Nephron progenitor cell (in vitro differentiated cells): ENCODE data around the gene USP43.
"Not testable (repeated sequence)": the region's sequence is repeated elsewhere in the genome, so short reads cannot be mapped to it uniquely, and the experiment has no call there.

Experiments
- DNase-seq: peaks from one replicate; pipeline ENCODE4 v3.0.0; 2021
- H3K27ac Mint-ChIP-seq: 2 replicates; pipeline ENCODE4 v1.8.0; 2021; ENCODE audit warnings: mild to moderate bottlenecking, moderate library complexity, mixed read lengths
- H3K27me3 Mint-ChIP-seq: 2 replicates; pipeline ENCODE4 v1.8.0; 2021; ENCODE audit warnings: mild to moderate bottlenecking, low read depth, mixed read lengths; ENCODE audit not compliant: poor library complexity
- H3K36me3 Mint-ChIP-seq: 2 replicates; pipeline ENCODE4 v1.8.0; 2021; ENCODE audit warnings: low read depth, mixed read lengths
- H3K4me1 Mint-ChIP-seq: 2 replicates; pipeline ENCODE4 v1.8.0; 2021; ENCODE audit warnings: mixed read lengths
- H3K4me3 Mint-ChIP-seq: 2 replicates; pipeline ENCODE4 v1.8.0; 2021; ENCODE audit warnings: mild to moderate bottlenecking, moderate library complexity, mixed read lengths
- H3K9me3 Mint-ChIP-seq: 2 replicates; pipeline ENCODE4 v1.8.0; 2021; ENCODE audit warnings: mild to moderate bottlenecking, moderate library complexity, mixed read lengths
- TF ChIP-seq, protein P1 (sequence below): fragments of 200-600 bp; sonication (generic); IDR thresholded peaks from 2 replicates; pipeline ENCODE4 v1.5.0; 2021; ENCODE audit warnings: antibody characterized with exemption

Gene USP43

DNA sequence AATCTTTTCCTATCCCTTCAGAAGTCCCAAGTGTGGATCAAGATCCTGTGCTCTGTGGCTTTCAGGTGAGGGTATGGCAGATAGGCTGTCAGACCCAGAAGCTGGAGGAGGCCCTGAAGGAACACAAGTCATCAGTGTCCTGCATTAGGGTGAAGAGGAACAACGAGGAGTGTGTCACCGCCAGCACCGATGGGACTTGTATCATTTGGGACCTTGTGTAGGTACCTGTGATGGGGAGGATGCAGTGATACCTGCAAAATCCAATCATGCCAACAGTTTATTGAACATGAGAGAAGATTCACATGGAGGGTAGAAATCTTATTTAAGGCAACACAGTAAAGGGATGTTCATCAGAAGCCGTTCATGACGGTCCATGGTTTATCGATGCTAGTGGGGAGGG lies 10.0 kb upstream of the USP43 start:
- Mint-ChIP-seq H3K9me3 (no peaks in the 10 kb centered on the region), H3K4me1 (no peaks in the 10 kb centered on the region), H3K36me3 (no peaks in the 10 kb centered on the region), H3K27me3 (peaks cover 12% of the 10 kb centered on the region), H3K27ac (no peak overlapping the region), H3K4me3 (no peak overlapping the region)
- TF ChIP-seq, protein P1, sequence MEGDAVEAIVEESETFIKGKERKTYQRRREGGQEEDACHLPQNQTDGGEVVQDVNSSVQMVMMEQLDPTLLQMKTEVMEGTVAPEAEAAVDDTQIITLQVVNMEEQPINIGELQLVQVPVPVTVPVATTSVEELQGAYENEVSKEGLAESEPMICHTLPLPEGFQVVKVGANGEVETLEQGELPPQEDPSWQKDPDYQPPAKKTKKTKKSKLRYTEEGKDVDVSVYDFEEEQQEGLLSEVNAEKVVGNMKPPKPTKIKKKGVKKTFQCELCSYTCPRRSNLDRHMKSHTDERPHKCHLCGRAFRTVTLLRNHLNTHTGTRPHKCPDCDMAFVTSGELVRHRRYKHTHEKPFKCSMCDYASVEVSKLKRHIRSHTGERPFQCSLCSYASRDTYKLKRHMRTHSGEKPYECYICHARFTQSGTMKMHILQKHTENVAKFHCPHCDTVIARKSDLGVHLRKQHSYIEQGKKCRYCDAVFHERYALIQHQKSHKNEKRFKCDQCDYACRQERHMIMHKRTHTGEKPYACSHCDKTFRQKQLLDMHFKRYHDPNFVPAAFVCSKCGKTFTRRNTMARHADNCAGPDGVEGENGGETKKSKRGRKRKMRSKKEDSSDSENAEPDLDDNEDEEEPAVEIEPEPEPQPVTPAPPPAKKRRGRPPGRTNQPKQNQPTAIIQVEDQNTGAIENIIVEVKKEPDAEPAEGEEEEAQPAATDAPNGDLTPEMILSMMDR: no peak
- DNase-seq: no peak

DNA sequence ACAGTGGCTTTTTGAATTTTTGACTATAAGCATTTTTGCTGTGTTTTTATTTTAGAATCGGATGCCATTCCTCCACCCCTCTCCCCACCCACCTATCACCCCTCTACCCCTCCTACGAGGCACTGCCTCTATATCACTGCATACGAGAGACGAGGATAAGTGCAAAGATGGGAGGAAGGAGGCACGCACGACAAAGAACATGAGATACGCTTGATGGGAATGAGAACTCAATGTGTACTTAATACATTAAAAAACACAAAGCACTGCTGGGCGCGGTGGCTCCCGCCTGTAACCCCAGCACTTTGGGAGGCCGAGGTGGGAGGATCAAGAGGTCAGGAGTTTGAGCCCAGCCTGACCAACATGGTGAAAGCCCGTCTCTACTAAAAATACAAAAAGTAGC lies 8.8 kb upstream of the USP43 start:
- no peaks in the 10 kb centered on the region for H3K36me3 Mint-ChIP-seq
- H3K27me3 Mint-ChIP-seq: peaks cover 18% of the 10 kb centered on the region
- H3K9me3 Mint-ChIP-seq: no peaks in the 10 kb centered on the region
- no peak for DNase-seq
- H3K4me3 Mint-ChIP-seq: no peak overlapping the region
- H3K4me1 Mint-ChIP-seq: no peaks in the 10 kb centered on the region
- TF ChIP-seq, protein P1: no peak
- no peak overlapping the region for H3K27ac Mint-ChIP-seq

DNA sequence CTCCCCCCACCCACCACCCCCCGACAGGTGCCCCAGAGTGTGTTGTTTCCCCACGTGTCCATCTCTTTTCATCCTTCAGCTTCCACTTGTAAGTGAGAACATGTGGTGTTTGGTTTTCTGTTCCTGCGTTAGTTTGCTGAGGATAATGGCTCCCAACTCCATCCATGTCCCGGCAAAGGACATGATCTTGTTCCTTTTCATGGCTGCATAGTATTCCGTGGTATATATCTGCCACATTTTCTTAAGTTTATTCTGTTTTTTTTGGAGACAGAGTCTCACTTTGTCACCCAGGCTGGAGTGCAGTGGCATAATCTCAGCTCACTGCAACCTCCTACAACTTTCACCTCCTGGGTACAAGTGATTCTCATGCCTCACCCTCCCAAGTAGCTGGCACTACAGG lies 4.9 kb upstream of the USP43 start:
- H3K27me3 Mint-ChIP-seq: peaks cover 31% of the 10 kb centered on the region
- H3K4me3 Mint-ChIP-seq: not testable (repeated sequence)

DNA sequence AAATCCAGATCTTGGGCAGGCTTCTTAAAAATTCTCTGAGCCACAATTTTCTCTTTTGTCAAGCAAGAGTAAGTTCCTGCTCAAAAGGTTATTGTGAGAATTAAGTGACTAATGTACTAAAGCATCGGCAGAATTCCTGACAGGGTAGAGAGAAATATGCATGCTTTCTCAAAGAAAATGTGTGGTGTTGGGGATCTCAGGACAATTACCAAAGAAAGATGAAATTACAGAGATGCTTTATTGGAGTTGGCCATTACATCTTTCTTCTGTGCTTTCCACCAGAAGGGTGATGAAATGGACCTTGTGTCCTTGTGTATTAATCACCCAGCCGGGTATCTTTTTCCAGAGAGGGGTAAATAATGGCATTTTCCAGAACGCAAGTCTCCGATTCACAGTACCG lies 1.7 kb upstream of the USP43 start:
- Mint-ChIP-seq H3K4me1 (peaks cover 40% of the 10 kb centered on the region), H3K4me3 (peak overlapping the region; percentile 36), H3K9me3 (peaks cover 4% of the 10 kb centered on the region), H3K36me3 (no peaks in the 10 kb centered on the region), H3K27me3 (peaks cover 51% of the 10 kb centered on the region), H3K27ac (no peak overlapping the region)
- TF ChIP-seq, protein P1: no peak
- DNase-seq: no peak

More for the DNA sequence above, 4.9 kb upstream of the USP43 start:
- not testable (repeated sequence) for H3K27ac Mint-ChIP-seq, DNase-seq, H3K9me3 Mint-ChIP-seq, H3K36me3 Mint-ChIP-seq
- H3K4me1 Mint-ChIP-seq: peaks cover 16% of the 10 kb centered on the region

DNA sequence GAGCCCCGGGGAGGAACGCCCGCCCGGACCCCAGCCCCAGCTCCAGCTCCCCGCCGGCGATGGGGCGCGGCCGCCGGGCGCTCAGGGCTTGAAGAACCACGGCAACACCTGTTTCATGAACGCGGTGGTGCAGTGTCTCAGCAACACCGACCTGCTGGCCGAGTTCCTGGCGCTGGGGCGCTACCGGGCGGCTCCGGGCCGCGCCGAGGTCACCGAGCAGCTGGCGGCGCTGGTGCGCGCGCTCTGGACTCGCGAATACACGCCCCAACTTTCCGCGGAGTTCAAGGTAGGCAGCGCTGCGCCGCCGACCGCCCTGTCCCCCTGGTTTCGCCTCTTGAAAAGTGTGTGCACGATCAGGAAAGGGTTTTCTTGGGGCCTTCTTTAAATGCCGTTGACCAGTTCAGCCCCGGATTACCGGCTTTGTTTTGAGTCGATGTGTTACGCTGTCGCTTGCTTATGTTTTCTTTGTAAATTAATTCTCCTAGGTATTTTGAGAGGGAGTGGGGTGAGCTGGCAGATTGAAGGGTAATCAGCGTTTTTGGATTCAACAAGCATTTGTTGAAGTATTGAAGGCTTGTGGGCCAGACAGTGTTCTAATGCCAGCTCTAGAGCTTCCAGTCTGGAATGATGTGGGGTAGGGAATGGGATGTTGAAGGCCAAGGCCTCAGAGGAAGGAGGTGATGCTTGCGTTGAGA lies 681 bp downstream of the USP43 start:
- Mint-ChIP-seq H3K4me1 (peaks cover 44% of the 10 kb centered on the region), H3K9me3 (peaks cover 4% of the 10 kb centered on the region), H3K36me3 (no peaks in the 10 kb centered on the region), H3K27ac (peak overlapping the region; percentile 77), H3K27me3 (peaks cover 46% of the 10 kb centered on the region), H3K4me3 (peak overlapping the region; percentile 88)
- TF ChIP-seq, protein P1: no peak
- peak; percentile 69 for DNase-seq

DNA sequence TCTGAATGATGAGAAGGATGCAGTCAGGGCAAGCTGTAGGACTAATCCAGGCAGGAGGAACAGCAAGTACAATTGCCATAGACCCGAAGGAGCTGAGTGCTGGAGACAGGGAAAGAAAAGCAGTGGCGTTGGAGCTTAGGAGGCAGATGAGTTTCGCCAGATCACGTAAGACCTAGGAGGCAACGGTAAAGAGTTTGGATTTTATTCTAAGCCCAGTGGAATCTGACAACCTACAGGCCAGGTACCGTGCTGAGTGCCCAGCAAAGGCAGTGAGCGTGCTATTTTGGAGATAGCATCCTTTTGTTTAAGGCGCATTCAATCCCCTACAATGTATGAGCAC lies 1.2 kb downstream of the USP43 start:
- TF ChIP-seq, protein P1: no peak
- DNase-seq: no peak
- Mint-ChIP-seq H3K9me3 (peaks cover 4% of the 10 kb centered on the region), H3K36me3 (no peaks in the 10 kb centered on the region), H3K27me3 (peaks cover 46% of the 10 kb centered on the region), H3K4me1 (peaks cover 44% of the 10 kb centered on the region), H3K27ac (peak overlapping the region; percentile 77), H3K4me3 (peak overlapping the region; percentile 88)
